Epithelial cell of esophagus (primary cell): ENCODE measurements around the gene RPS27L.
A peak's percentile ranks its signal among the peaks of the same experiment; 100 is the strongest.

Experiments used
- DNase-seq: peaks from one replicate; pipeline ENCODE4 v3.0.0; 2010; ENCODE audit warnings: low read depth
- H3K4me3 ChIP-seq: 2 replicates; pipeline ENCODE4 v1.5.1; 2011; ENCODE audit warnings: mild to moderate bottlenecking, low read length, control low read depth
- TF ChIP-seq, protein P1 (sequence below): IDR thresholded peaks from 2 replicates; pipeline ENCODE4 v1.5.1; 2011; ENCODE audit warnings: low read depth, mild to moderate bottlenecking, low read length, control low read depth, inconsistent platforms; ENCODE audit not compliant: insufficient read depth; ENCODE audit errors: missing control alignments

The RPS27L gene

DNA sequence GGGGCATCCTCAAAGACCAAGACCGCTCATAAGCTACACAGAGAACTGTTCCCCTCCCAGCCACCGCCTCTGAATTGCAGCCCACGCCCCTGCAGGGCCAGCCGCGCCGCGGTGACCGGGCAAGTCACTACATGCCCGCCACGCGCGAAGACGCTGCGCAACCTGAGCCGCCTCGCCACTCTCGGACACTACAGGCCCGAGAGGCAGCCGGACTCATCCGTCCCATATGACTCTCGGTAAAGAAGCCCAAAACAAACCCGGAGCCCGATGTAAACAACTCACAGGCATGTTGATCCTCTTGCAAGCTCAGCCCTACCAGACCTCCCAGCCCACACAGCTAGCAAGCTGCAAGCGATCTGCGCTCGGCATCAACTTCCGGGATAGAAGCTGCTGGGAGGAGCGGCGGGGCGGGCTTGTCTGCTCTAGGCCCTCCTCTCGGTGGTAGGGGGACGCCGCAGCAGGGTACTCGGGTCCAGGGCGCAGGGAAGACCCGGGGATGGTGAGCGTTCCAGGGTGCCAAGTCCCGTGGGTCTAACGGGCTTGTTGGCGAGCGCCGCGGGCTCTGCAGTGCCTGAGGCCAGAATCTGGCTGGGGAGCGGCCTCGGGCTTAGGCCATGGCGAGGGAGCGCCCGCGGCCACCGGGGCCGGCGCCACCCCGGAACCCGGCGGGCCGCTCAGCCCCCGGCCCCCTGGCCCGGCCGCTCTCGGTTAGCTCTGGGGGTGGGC is at the start of gene RPS27L:
Gene RPS27L (minus strand): TSS at position 360 of the 726 bp plus-strand sequence. CDS start 72 bp downstream, at position 288.
- peak; percentile 94 for DNase-seq
- TF ChIP-seq, protein P1, sequence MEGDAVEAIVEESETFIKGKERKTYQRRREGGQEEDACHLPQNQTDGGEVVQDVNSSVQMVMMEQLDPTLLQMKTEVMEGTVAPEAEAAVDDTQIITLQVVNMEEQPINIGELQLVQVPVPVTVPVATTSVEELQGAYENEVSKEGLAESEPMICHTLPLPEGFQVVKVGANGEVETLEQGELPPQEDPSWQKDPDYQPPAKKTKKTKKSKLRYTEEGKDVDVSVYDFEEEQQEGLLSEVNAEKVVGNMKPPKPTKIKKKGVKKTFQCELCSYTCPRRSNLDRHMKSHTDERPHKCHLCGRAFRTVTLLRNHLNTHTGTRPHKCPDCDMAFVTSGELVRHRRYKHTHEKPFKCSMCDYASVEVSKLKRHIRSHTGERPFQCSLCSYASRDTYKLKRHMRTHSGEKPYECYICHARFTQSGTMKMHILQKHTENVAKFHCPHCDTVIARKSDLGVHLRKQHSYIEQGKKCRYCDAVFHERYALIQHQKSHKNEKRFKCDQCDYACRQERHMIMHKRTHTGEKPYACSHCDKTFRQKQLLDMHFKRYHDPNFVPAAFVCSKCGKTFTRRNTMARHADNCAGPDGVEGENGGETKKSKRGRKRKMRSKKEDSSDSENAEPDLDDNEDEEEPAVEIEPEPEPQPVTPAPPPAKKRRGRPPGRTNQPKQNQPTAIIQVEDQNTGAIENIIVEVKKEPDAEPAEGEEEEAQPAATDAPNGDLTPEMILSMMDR, result no peak
- peak within 1 kb of the TSS; percentile 81 for H3K4me3 ChIP-seq

GRCh38 chr15:63206079-63206478 is 48.8 kb upstream of the RPS27L start:
- no peak overlapping the region for H3K4me3 ChIP-seq
- TF ChIP-seq, protein P1, result no peak
- no peak for DNase-seq

- peak; percentile 34 for DNase-seq
- TF ChIP-seq, protein P1, result no peak
Observed at GRCh38 chr15:63203451-63204090, 46.3 kb upstream of the RPS27L start.

DNA sequence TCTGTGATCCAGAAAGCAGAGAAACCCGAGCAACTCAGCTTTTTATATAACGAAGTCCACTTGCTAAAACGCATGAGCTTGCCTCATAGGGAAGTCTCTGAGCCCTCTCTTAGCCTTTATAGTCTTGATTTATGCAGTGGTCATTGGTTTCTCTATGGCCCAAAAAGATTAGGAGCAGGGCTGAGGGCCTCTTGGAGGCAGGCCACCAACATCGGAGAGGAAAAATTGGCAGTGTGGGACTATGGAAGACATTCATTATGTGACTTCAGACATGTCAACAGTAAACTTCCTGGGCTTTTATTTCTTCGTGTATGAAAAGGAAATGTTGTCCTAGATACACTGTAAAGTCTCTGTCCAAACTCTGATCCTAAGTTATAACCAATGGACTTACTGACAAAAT is 45.6 kb upstream of the RPS27L start:
- DNase-seq, result no peak
- TF ChIP-seq, protein P1, result no peak
- no peak overlapping the region for H3K4me3 ChIP-seq

More at GRCh38 chr15:63203451-63204090, 46.3 kb upstream of the RPS27L start:
- H3K4me3 ChIP-seq, result no peak overlapping the region

- DNase-seq, result no peak
- H3K4me3 ChIP-seq, result no peak overlapping the region
Observed at GRCh38 chr15:63200464-63201249, 43.4 kb upstream of the RPS27L start.

More at GRCh38 chr15:63200464-63201249, 43.4 kb upstream of the RPS27L start:
- TF ChIP-seq, protein P1, result no peak
